ENCODE results near the gene MYF5. TPM values are rescaled to one million over a fixed set of nuclear protein-coding genes. Genes with fewer than 3 reads are reported as not detected.

Gene MYF5
- total and polyA plus RNA-seq, 9 of the 15 experiments (the other 6 are each of a cell fraction or from before 2014, with no cell fraction given) = not detected

DNA sequence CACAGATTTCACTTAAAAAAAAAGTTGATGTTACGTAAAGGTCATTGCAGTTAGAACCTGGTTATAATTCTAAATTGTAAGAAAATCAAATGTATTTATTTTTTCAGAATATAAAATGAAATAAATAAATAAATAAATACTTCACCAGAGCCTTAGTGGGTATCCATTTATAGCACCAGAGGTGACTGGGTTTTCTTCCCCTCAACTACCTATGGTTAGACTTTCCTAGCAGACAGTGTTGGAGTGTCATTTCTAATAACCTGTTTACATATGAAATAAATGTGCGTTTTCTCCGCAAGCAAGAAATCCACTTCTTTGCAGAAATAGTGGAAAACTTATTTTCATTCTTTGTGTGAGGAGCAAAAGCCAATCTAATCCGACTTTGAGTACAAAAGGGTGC, 3.3 kb upstream of the MYF5 start:
- ChIA-PET CTCF (ENCODE audit: low intra/inter-chr PET ratio) (no interaction called here), POLR2A (no interaction called here)
- intact Hi-C loops (cut with micrococcal nuclease) = no loop called here
- no peak overlapping the region for H3K4me2 ChIP-seq (ENCODE audit: insufficient read depth, low read length)
- H3K4me1 ChIP-seq (replicated peaks in 1 of 2; ENCODE audit: control insufficient read depth in 2 of 2, insufficient read depth in 2 of 2, low read length in 2 of 2) = no peaks in the 10 kb centered on the region
- no peak overlapping the region for H3K27ac ChIP-seq (ENCODE audit: extremely low read depth, low read depth, low read length)
- H3K9me3 ChIP-seq (replicated peaks; ENCODE audit: control insufficient read depth, insufficient read depth, low read depth, low read length) = no peaks in the 10 kb centered on the region
- no peak overlapping the region for H3K9ac ChIP-seq (ENCODE audit: insufficient read depth in 1 of 2, low read depth in 2 of 2, low read length in 2 of 2)
- no TSS peak for BruUV-seq (replicated peaks)
- ATAC-seq = no peak
- no peaks in the 10 kb centered on the region for H3K79me2 ChIP-seq (ENCODE audit: control insufficient read depth, insufficient read depth, low read length)
- H3K36me3 ChIP-seq (ENCODE audit: control insufficient read depth, insufficient read depth, low read length) = no peaks in the 10 kb centered on the region
- H4K20me1 ChIP-seq (replicated peaks; ENCODE audit: control insufficient read depth, insufficient read depth, low read length) = no peaks in the 10 kb centered on the region
- H3K27me3 ChIP-seq (ENCODE audit: control insufficient read depth in 2 of 2, insufficient read depth in 2 of 2, low read length in 2 of 2) = no peaks in the 10 kb centered on the region
- H3K9me1 ChIP-seq (ENCODE audit: control insufficient read depth, insufficient read depth, low read length) = no peaks in the 10 kb centered on the region
- TF ChIP-seq RFX5 (IDR thresholded peaks at IDR 0.05; ENCODE audit: low read depth, low read length) (no peak), HNRNPH1 (optimal IDR thresholded peaks at IDR 0.05; ENCODE audit: low read depth, low read length) (no peak), TBL1XR1 (IDR thresholded peaks at IDR 0.05; ENCODE audit: low read length in 2 of 2) (no peak), SPI1 (IDR thresholded peaks at IDR 0.05; ENCODE audit: borderline replicate concordance, low read depth, low read length) (no peak), STAG1 (CRISPR knock-in tag; IDR thresholded peaks at IDR 0.05; ENCODE audit: borderline replicate concordance) (no peak), SMARCC2 (IDR thresholded peaks at IDR 0.05; ENCODE audit: low read depth) (no peak), PHF21A (IDR thresholded peaks at IDR 0.05; ENCODE audit: borderline replicate concordance, low read depth) (no peak)
- TF ChIP-seq, protein P1, sequence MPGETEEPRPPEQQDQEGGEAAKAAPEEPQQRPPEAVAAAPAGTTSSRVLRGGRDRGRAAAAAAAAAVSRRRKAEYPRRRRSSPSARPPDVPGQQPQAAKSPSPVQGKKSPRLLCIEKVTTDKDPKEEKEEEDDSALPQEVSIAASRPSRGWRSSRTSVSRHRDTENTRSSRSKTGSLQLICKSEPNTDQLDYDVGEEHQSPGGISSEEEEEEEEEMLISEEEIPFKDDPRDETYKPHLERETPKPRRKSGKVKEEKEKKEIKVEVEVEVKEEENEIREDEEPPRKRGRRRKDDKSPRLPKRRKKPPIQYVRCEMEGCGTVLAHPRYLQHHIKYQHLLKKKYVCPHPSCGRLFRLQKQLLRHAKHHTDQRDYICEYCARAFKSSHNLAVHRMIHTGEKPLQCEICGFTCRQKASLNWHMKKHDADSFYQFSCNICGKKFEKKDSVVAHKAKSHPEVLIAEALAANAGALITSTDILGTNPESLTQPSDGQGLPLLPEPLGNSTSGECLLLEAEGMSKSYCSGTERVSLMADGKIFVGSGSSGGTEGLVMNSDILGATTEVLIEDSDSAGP (CRISPR knock-in tag; IDR thresholded peaks at IDR 0.05) = no peak
- in situ Hi-C loops (cut with MboI) = no loop called here
- no peak for FAIRE-seq
- DNase-seq (ENCODE audit: extremely low read depth in 1 of 4, low spot score in 3 of 4) = no peak
- H2AFZ ChIP-seq (ENCODE audit: low read depth, low read length) = no peak overlapping the region
- WGBS (ENCODE audit: insufficient coverage, low coverage, missing lambda C conversion rate) = 0% methylated on average over 4 of the region's 4 CpGs
- H3K4me3 ChIP-seq = no peak overlapping the region

Data from K562 (cell line).